SK-N-SH (cell line): ENCODE results near the gene MED22. TPM values are rescaled to one million over a fixed set of nuclear protein-coding genes. Genes with fewer than 3 reads are reported as not detected.

Experiments used
- CTCF ChIA-PET: fragments of 300-600, 350-600 bp; formaldehyde crosslinking; extraction: SDS; loops from one replicate; lab custom pipeline; 2021; lab: Yijun Ruan, JAX
- POLR2A ChIA-PET: fragments of 350-600 bp; sonication (Branson Sonifier 250); formaldehyde crosslinking; extraction: SDS; loops from one replicate; lab custom pipeline; 2020; ENCODE audit warnings: antibody characterized with exemption, inconsistent platforms; lab: Yijun Ruan, JAX
- DNase-seq: peaks from one replicate; pipeline ENCODE4 v3.0.0; 2012
- H2AFZ ChIP-seq: fragments of 200-600 bp; sonication (generic); 2 replicates; pipeline ENCODE4 v1.8.1; 2016; ENCODE audit warnings: antibody characterized with exemption, mild to moderate bottlenecking, low read depth
- H3F3A ChIP-seq: fragments of 200-600 bp; sonication (generic); replicated peaks from 2 replicates; pipeline ENCODE3; 2016; ENCODE audit warnings: antibody characterized with exemption, mild to moderate bottlenecking; ENCODE audit not compliant: insufficient read depth
- H3K27ac ChIP-seq, 2 experiments: fragments of 200-500 bp in 1 of 2; fragments of 200-600 bp in 1 of 2; sonication (Bioruptor generic) in 1 of 2; sonication (generic), shearing (Covaris generic) in 1 of 2; 2 replicates each; pipeline versions ENCODE4 v1.5.1 to v1.6.1; 2014 to 2016; ENCODE audit warnings: low read depth in 2 of 2, inconsistent platforms in 1 of 2, low read length in 1 of 2, mild to moderate bottlenecking in 1 of 2, mixed read lengths in 1 of 2
- H3K27me3 ChIP-seq: fragments of 200-600 bp; sonication (generic), shearing (Covaris generic); 2 replicates; pipeline ENCODE4 v1.6.1; 2016; ENCODE audit warnings: mixed run types; ENCODE audit not compliant: insufficient read depth
- H3K36me3 ChIP-seq, 2 experiments: fragments of 200-500 bp in 1 of 2; fragments of 200-600 bp in 1 of 2; sonication (Bioruptor generic) in 1 of 2; sonication (generic) in 1 of 2; replicated peaks in 1 of 2; 2 replicates each; pipeline versions ENCODE3 to v1.5.1; 2014 to 2016; ENCODE audit warnings: low read length in 1 of 2, mild to moderate bottlenecking in 1 of 2; ENCODE audit not compliant: insufficient read depth in 2 of 2, control insufficient read depth in 1 of 2
- H3K4me1 ChIP-seq, 2 experiments: fragments of 200-500 bp in 1 of 2; fragments of 200-600 bp in 1 of 2; sonication (Bioruptor generic) in 1 of 2; sonication (generic), shearing (Covaris generic) in 1 of 2; 2 replicates each; pipeline versions ENCODE4 v1.5.1 to v1.6.1; 2014 to 2016; ENCODE audit warnings: low read depth in 1 of 2, low read length in 1 of 2, mixed run types in 1 of 2; ENCODE audit not compliant: insufficient read depth in 2 of 2, control insufficient read depth in 1 of 2
- H3K4me2 ChIP-seq: fragments of 200-600 bp; sonication (generic), shearing (Covaris generic); 2 replicates; pipeline ENCODE4 v1.6.1; 2017; ENCODE audit warnings: mixed run types
- H3K4me3 ChIP-seq, 2 experiments: fragments of 200-500 bp in 1 of 2; fragments of 200-600 bp in 1 of 2; sonication (Bioruptor generic) in 1 of 2; sonication (generic), shearing (Covaris generic) in 1 of 2; 2 replicates each; pipeline versions ENCODE4 v1.5.1 to v1.8.1; 2014 to 2016; ENCODE audit warnings: low read depth in 2 of 2, inconsistent platforms in 1 of 2, low read length in 1 of 2, mild to moderate bottlenecking in 1 of 2, mixed read lengths in 1 of 2, moderate library complexity in 1 of 2
- H3K79me2 ChIP-seq: fragments of 200-600 bp; sonication (generic); 2 replicates; pipeline ENCODE4 v1.8.1; 2017; ENCODE audit warnings: mild to moderate bottlenecking; ENCODE audit not compliant: insufficient read depth
- H3K9ac ChIP-seq: fragments of 200-600 bp; sonication (generic); 2 replicates; pipeline ENCODE4 v1.6.1; 2017; ENCODE audit warnings: mixed run types
- H3K9me2 ChIP-seq: fragments of 200-600 bp; sonication (generic); 2 replicates; pipeline ENCODE4 v1.6.1; 2017; ENCODE audit warnings: mixed run types
- H3K9me3 ChIP-seq: fragments of 200-600 bp; sonication (generic); 2 replicates; pipeline ENCODE4 v1.6.1; 2017; ENCODE audit warnings: mixed run types, mild to moderate bottlenecking, moderate library complexity
- H4K20me1 ChIP-seq: fragments of 200-600 bp; sonication (generic); 2 replicates; pipeline ENCODE4 v1.6.1; 2017; ENCODE audit warnings: mild to moderate bottlenecking, mixed run types; ENCODE audit not compliant: insufficient read depth
- CHD2 ChIP-seq: fragments of 150-350 bp; IDR thresholded peaks from 2 replicates; pipeline ENCODE4 v1.6.1; 2018; ENCODE audit warnings: low read length; ENCODE audit not compliant: partially characterized antibody
- MEF2A ChIP-seq: IDR thresholded peaks from 2 replicates; pipeline ENCODE4 v1.4.0; 2012; ENCODE audit warnings: low read depth, borderline replicate concordance
- MXI1 ChIP-seq: IDR thresholded peaks from 2 replicates; pipeline ENCODE4 v1.6.1; 2012; ENCODE audit warnings: mild to moderate bottlenecking, low read depth, low read length, improper control_type of control experiment
- NRF1 ChIP-seq: IDR thresholded peaks from 2 replicates; pipeline ENCODE4 v1.6.1; 2012; ENCODE audit warnings: low read depth, mild to moderate bottlenecking, low read length
- POLR2AphosphoS5 ChIP-seq: IDR thresholded peaks from 2 replicates; pipeline ENCODE4 v1.6.1; 2012; ENCODE audit warnings: low read depth, low read length
- RFX5 ChIP-seq: IDR thresholded peaks from 2 replicates; pipeline ENCODE4 v1.6.1; 2012; ENCODE audit warnings: mild to moderate bottlenecking, improper control_type of control experiment, low read length
- RXRA ChIP-seq: IDR thresholded peaks from 2 replicates; pipeline ENCODE4 v1.4.0; 2012; ENCODE audit warnings: low read depth, mild to moderate bottlenecking, borderline replicate concordance
- TCF12 ChIP-seq: IDR thresholded peaks from 2 replicates; pipeline ENCODE4 v1.4.0; 2012
- WGBS: methylation state at CpG from one replicate; pipeline ENCODE4 v1.1.6; 2017; ENCODE audit warnings: low lambda C conversion rate; 5-methylcytosine and 5-hydroxymethylcytosine counted together
- polyA plus RNA-seq, 3 experiments: library from polyadenylated mRNA; depleted of rRNA; stranded (reverse); fragments of >200 nt; gene quantifications; 2 replicates each; pipeline ENCODE4 v1.2.3, GENCODE V29; 2012
- TF ChIP-seq, protein P1 (sequence below): IDR thresholded peaks from 2 replicates; pipeline ENCODE4 v1.4.0; 2012; ENCODE audit warnings: low read depth, borderline replicate concordance
- TF ChIP-seq, protein P2 (sequence below): fragments of 200-600 bp; sonication (generic); IDR thresholded peaks from 2 replicates; pipeline ENCODE4 v1.6.1; 2017; ENCODE audit warnings: antibody characterized with exemption, mild to moderate bottlenecking, moderate library complexity

The MED22 gene
- polyA plus RNA-seq, 1 of the 3 experiments (the other 2 are of a cell fraction): 27.9 TPM

DNA sequence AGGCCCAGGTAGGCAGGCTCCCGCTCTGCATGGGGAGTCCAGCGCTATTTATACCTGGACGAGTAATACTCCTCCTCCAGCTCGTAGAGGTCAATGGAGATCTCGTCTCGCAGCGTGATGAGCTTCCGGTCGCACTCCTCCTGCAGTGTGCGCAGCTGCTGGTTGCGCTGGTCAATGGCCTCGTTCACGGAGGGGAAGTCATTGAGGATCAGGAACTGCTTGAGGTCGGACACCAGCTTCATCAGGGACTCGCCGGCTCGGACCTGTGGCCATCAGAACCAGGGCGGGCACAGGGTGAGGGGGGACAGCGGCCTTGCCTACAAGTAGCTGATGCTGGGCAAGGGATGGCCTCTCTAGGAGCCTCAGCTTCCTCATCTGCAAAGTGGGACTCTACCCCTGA is 3.9 kb downstream of the MED22 start:
- Histone ChIP-seq H3K36me3 (peaks cover 20 to 67% of the 10 kb centered on the region in 2 experiments), H2AFZ (no peak overlapping the region), H3K27me3 (no peaks in the 10 kb centered on the region), H4K20me1 (peaks cover 14% of the 10 kb centered on the region), H3K9me2 (no peaks in the 10 kb centered on the region), H3K9ac (no peak overlapping the region), H3K9me3 (no peaks in the 10 kb centered on the region), H3K27ac (no peak overlapping the region), H3K4me1 (peaks cover 0 to 13% of the 10 kb centered on the region in 2 experiments; a peak in 1 of 4 replicates), H3K4me3 (no peak overlapping the region), H3K4me2 (no peak overlapping the region)
- DNase-seq: no peak
- POLR2A ChIA-PET: no interaction called here
- 96% methylated on average over 18 of the region's 19 CpGs for WGBS
- CTCF ChIA-PET: interaction anchor here (0.8 to 1.7 kb wide), 5 partner anchors 11 to 158 kb away, joined by 3 to 5 read pairs (median 4); no protein-coding TSS in a partner anchor
- TF ChIP-seq TCF12 (no peak), CHD2 (no peak), NRF1 (no peak), RFX5 (no peak), MXI1 (no peak), MEF2A (no peak), RXRA (no peak)
- TF ChIP-seq, protein P1, sequence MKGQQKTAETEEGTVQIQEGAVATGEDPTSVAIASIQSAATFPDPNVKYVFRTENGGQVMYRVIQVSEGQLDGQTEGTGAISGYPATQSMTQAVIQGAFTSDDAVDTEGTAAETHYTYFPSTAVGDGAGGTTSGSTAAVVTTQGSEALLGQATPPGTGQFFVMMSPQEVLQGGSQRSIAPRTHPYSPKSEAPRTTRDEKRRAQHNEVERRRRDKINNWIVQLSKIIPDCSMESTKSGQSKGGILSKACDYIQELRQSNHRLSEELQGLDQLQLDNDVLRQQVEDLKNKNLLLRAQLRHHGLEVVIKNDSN: no peak
- TF ChIP-seq, all 33 proteins: peak for 0
- H3K79me2 ChIP-seq: peaks cover 36% of the 10 kb centered on the region
- no peaks in the 10 kb centered on the region for H3F3A ChIP-seq

DNA sequence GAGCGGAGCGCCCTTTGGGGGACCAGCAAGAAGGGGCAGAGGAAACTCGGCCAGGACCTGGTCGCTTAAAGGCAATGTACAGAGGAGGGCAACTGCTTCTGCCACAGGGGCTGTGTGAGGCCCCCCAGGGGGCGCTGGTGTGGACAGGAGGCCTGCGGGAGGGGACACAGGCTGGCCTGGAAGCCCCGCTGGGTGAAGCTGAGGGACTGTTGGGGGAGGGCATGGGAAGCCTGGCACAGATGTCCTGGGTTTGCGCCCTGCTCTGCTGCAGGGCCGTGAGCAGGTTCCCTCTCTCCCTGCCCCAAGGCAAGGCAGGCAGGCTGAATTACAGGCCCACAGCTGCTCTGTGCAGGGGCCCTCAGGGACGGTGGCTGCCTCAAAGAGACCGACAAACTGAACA is 5.4 kb downstream of the MED22 start:
- no peak overlapping the region for H2AFZ ChIP-seq
- DNase-seq: peak; percentile 57
- no peaks in the 10 kb centered on the region for H3F3A ChIP-seq
- H3K27ac ChIP-seq: no peak overlapping the region
- peaks cover 23% of the 10 kb centered on the region for H3K79me2 ChIP-seq
- no peaks in the 10 kb centered on the region for H3K9me3 ChIP-seq
- ChIA-PET CTCF (interaction anchor here (0.7 to 2.1 kb wide), 9 partner anchors 9 to 161 kb away, joined by 4 to 10 read pairs (median 4); no protein-coding TSS in a partner anchor), POLR2A (interaction anchor here (0.6 kb wide), 1 partner anchor 77 kb away, joined by 4 read pairs; no protein-coding TSS in a partner anchor)
- no peak for TF ChIP-seq POLR2AphosphoS5
- TF ChIP-seq, protein P2, sequence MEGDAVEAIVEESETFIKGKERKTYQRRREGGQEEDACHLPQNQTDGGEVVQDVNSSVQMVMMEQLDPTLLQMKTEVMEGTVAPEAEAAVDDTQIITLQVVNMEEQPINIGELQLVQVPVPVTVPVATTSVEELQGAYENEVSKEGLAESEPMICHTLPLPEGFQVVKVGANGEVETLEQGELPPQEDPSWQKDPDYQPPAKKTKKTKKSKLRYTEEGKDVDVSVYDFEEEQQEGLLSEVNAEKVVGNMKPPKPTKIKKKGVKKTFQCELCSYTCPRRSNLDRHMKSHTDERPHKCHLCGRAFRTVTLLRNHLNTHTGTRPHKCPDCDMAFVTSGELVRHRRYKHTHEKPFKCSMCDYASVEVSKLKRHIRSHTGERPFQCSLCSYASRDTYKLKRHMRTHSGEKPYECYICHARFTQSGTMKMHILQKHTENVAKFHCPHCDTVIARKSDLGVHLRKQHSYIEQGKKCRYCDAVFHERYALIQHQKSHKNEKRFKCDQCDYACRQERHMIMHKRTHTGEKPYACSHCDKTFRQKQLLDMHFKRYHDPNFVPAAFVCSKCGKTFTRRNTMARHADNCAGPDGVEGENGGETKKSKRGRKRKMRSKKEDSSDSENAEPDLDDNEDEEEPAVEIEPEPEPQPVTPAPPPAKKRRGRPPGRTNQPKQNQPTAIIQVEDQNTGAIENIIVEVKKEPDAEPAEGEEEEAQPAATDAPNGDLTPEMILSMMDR: peak; percentile 33
- H4K20me1 ChIP-seq: peaks cover 9% of the 10 kb centered on the region; the same call in 1 of the 2 replicates
- H3K9me2 ChIP-seq: no peaks in the 10 kb centered on the region
- H3K36me3 ChIP-seq: peaks cover 20 to 68% of the 10 kb centered on the region in 2 experiments
- no peaks in the 10 kb centered on the region for H3K27me3 ChIP-seq
- H3K4me3 ChIP-seq: no peak overlapping the region
- no peak overlapping the region for H3K4me2 ChIP-seq
- WGBS: 93% methylated on average over 7 of the region's 11 CpGs
- peaks cover 0 to 11% of the 10 kb centered on the region in 2 experiments; a peak in 1 of 4 replicates for H3K4me1 ChIP-seq
- no peak overlapping the region for H3K9ac ChIP-seq
